ENCODE measurements around the gene ALG11. TPM values are rescaled to one million over a fixed set of nuclear protein-coding genes. Genes with fewer than 3 reads are reported as not detected.
"Not testable (repeated sequence)": the region's sequence is repeated elsewhere in the genome, so short reads cannot be mapped to it uniquely, and the experiment has no call there.

ALG11 gene
- total RNA-seq, 1 donor from 2014 or later: 28.6 TPM

- H3K27me3 Mint-ChIP-seq (ENCODE audit: insufficient read depth); H3K36me3 Mint-ChIP-seq (ENCODE audit: low read depth); H3K4me1 Mint-ChIP-seq (ENCODE audit: low read depth); H3K4me3 Mint-ChIP-seq; intact Hi-C loops (cut with micrococcal nuclease); DNase-seq (ENCODE audit: low spot score); H3K27ac Mint-ChIP-seq: not testable (repeated sequence)
- H3K9me3 Mint-ChIP-seq: peaks cover 15% of the 10 kb centered on the region
Measured at GRCh38 chr13:52061064-52061463, 48.9 kb downstream of the ALG11 start.

DNA sequence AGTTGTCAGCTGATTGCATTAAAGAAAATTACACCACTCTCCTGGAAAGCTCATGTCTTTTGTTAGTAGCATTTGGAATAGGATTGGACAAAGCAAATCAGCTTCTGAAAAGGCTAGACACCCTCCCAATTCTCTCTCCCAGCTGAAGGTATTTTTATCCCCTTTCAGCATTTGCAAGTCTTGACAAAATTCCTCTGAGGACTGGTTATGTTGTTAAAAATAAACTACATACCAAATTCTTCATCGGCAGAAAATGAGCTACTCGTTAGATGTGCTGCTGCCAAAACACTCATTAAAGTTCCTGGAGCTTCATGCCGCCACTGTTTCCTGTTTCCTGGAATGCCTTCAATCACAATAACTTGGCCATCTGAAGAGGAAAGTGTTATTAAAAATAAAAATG is 49.4 kb downstream of the ALG11 start:
- no peak for DNase-seq (ENCODE audit: low spot score)
- intact Hi-C loops (cut with micrococcal nuclease): no loop called here
- no peaks in the 10 kb centered on the region for H3K27me3 Mint-ChIP-seq (ENCODE audit: insufficient read depth)
- no peak overlapping the region for H3K4me3 Mint-ChIP-seq
- no peak overlapping the region for H3K27ac Mint-ChIP-seq
- peaks cover 15% of the 10 kb centered on the region for H3K9me3 Mint-ChIP-seq
- H3K4me1 Mint-ChIP-seq (ENCODE audit: low read depth): no peaks in the 10 kb centered on the region
- no peaks in the 10 kb centered on the region for H3K36me3 Mint-ChIP-seq (ENCODE audit: low read depth)

DNA sequence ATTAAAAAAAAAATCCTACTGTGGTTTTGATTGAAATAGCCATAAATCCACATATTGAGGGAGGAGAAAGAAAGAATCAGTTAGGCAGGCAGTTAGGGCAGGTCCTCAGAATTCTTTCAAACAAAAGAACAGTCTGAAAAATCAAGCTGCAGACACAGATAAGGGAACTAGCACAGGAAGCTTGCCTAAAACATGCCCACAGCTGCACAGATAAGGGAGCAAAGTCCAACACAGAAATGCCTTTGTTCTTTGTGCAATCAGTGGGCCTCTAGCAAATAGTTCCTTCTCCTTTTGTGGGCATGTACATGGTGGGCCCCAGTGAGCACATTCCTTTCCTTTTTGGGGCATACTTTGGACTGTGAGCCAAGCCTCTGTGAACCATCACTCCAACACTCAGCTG is 55.0 kb downstream of the ALG11 start:
- Mint-ChIP-seq H3K9me3 (peaks cover 33% of the 10 kb centered on the region), H3K36me3 (ENCODE audit: low read depth) (peaks cover 1% of the 10 kb centered on the region), H3K4me3 (no peak overlapping the region), H3K27ac (no peak overlapping the region), H3K27me3 (ENCODE audit: insufficient read depth) (peaks cover 4% of the 10 kb centered on the region), H3K4me1 (ENCODE audit: low read depth) (peaks cover 16% of the 10 kb centered on the region)
- DNase-seq (ENCODE audit: low spot score): no peak
- intact Hi-C loops (cut with micrococcal nuclease): no loop called here

DNA sequence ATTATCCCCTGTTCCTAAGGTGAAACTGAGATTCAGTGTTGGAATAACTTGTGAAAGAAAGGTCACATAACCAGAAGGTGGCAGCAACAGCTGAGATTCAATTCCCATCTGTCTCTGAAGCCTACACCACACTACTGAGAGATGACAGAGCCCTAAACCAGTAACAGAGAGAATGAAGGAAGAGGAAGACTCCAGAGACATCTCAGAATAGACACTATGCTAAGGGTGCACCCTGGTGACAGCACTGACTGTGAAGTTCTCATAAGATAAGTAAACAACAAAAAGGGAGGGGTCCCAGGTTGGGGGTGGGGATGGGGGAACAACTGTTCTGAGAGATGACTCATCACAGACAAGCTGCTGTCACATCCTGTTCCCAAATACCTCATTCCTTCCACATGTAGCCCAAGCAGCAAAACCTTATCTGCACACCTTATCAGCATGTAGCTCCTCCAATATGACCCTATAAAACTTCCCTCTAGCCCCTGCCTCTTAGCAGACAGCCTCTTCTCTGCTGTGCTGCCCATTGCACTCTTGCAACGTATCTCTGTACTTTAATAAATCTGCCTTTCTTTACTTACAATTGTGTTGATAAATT is 58.8 kb downstream of the ALG11 start:
- Mint-ChIP-seq H3K4me1 (ENCODE audit: low read depth) (peaks cover 16% of the 10 kb centered on the region), H3K27me3 (ENCODE audit: insufficient read depth) (peaks cover 8% of the 10 kb centered on the region), H3K27ac (no peak overlapping the region), H3K9me3 (peaks cover 23% of the 10 kb centered on the region), H3K36me3 (ENCODE audit: low read depth) (peaks cover 1% of the 10 kb centered on the region), H3K4me3 (no peak overlapping the region)
- DNase-seq (ENCODE audit: low spot score): no peak
- intact Hi-C loops (cut with micrococcal nuclease): loop anchor here (2.0 kb wide), 2 partner anchors 58 to 130 kb away; partner anchors contain the start of gene NEK5

Other genes starting within 250 kb of the ALG11 start
- gene DHRS12, start 208.2 kb upstream of the ALG11 start, total RNA-seq: 3.3 and 3.5 TPM in 2 replicates
- gene TMEM272, start 167.2 kb upstream of the ALG11 start, total RNA-seq: 0.26 and 0.88 TPM in 2 replicates
- not detected in 2 replicates for gene CCDC70, start 150.4 kb upstream of the ALG11 start, total RNA-seq
- gene ATP7B, start 948 bp upstream of the ALG11 start, total RNA-seq: 0.98 and 1.1 TPM in 2 replicates
- gene UTP14C, start 12.3 kb downstream of the ALG11 start, total RNA-seq: 12.5 and 14.0 TPM in 2 replicates
- gene NEK5, start 116.7 kb downstream of the ALG11 start, total RNA-seq: not detected in 2 replicates
- 10.5 and 12.0 TPM in 2 replicates for gene NEK3, start 147.2 kb downstream of the ALG11 start, total RNA-seq

Data from activated T-helper 1 cell treated with anti-CD3 and anti-CD28 coated beads, Interleukin-12 subunit alpha, Interleukin-12 subunit beta, Interleukin-2, Interleukin-4 antibody, amounts not matched to agents 30 ng/mL and 10 ng/mL and 1 ng/mL, durations not matched to agents 14 hours and 24 hours and 36 hours (primary cell).